22Rv1 (cell line): ENCODE results near the gene FHAD1.

ENCODE experiments used
- H3K27ac ChIP-seq: fragments of 450-650 bp; 2 replicates; pipeline ENCODE4 v1.5.1; 2017
- CTCF ChIP-seq: fragments of 450-650 bp; IDR thresholded peaks from 2 replicates; pipeline ENCODE4 v1.5.1; 2017; ENCODE audit warnings: mild to moderate bottlenecking
- ZFX ChIP-seq: fragments of 450-650 bp; IDR thresholded peaks from 2 replicates; pipeline ENCODE4 v1.6.1; 2017; ENCODE audit warnings: antibody characterized with exemption, borderline replicate concordance

Gene FHAD1

DNA sequence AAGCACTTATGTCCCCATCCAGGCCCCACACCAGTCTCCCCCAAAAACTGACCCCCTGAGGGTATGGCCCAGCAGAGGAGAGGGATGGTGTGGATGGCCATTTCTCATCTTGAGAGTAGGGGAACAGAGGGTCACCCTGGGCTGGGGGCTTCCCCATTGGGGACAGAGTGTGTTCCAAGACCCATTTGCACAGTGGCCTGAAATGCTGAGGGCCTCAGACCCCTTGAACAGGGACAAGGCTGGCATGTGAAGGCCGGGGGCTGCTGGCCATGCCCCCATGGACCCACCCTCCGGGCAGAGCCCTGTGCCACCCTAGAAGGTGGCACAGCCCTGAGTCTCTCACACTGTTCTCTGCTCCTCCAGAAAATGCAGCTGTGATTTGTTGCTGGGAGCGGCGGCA, 199.2 kb downstream of the FHAD1 start:
- no peak overlapping the region for H3K27ac ChIP-seq
- TF ChIP-seq CTCF (no peak), ZFX (no peak)
